HepG2 (cell line): Measurements from ENCODE around the gene GSK3A. TPM values are rescaled to one million over a fixed set of nuclear protein-coding genes. Genes with fewer than 3 reads are reported as not detected.

ENCODE experiments used
- CEBPG ChIP-seq: IDR thresholded peaks from 2 replicates; pipeline ENCODE4 v1.6.1; 2016
- CEBPZ ChIP-seq: IDR thresholded peaks from 2 replicates; pipeline ENCODE4 v1.6.1; 2012; ENCODE audit warnings: low read length, improper control_type of control experiment
- FOXP4 ChIP-seq: sonication (generic); formaldehyde crosslinking; IDR thresholded peaks from 2 replicates; pipeline ENCODE4 v1.4.0; 2020; ENCODE audit warnings: missing genetic modification reagents
- HNRNPLL ChIP-seq: fragments of 200-400 bp; formaldehyde crosslinking; IDR thresholded peaks from 2 replicates; pipeline ENCODE4 v1.6.1; 2017; ENCODE audit warnings: mild to moderate bottlenecking, low read depth, low read length; ENCODE audit not compliant: poor library complexity, severe bottlenecking
- IRX3 ChIP-seq: sonication (generic); formaldehyde crosslinking; IDR thresholded peaks from 2 replicates; pipeline ENCODE4 v1.8.1; 2023; ENCODE audit warnings: mild to moderate bottlenecking, low read depth, missing genetic modification reagents, borderline replicate concordance
- KMT2A ChIP-seq: sonication (generic); formaldehyde crosslinking; IDR thresholded peaks from 2 replicates; pipeline ENCODE4 v1.4.0; 2020; ENCODE audit warnings: missing genetic modification reagents
- REXO4 ChIP-seq: sonication (generic); formaldehyde crosslinking; IDR thresholded peaks from 2 replicates; pipeline ENCODE4 v1.8.0; 2022; ENCODE audit warnings: missing genetic modification reagents, mild to moderate bottlenecking, borderline replicate concordance
- TAF1 ChIP-seq: sonication (generic); formaldehyde crosslinking; IDR thresholded peaks from 2 replicates; pipeline ENCODE4 v1.4.0; 2020; ENCODE audit warnings: missing genetic modification reagents
- TBL1XR1 ChIP-seq: fragments of 150-350 bp; IDR thresholded peaks from 2 replicates; pipeline ENCODE4 v1.6.1; 2014; ENCODE audit warnings: borderline replicate concordance, low read length; ENCODE audit not compliant: partially characterized antibody
- THAP8 ChIP-seq: sonication (generic); formaldehyde crosslinking; IDR thresholded peaks from 2 replicates; pipeline ENCODE4 v1.5.1; 2020; ENCODE audit warnings: missing genetic modification reagents, mild to moderate bottlenecking, borderline replicate concordance
- ZBTB34 ChIP-seq: sonication (generic); formaldehyde crosslinking; IDR thresholded peaks from 2 replicates; pipeline ENCODE4 v1.8.0; 2022; ENCODE audit warnings: mild to moderate bottlenecking, missing genetic modification reagents
- ZFP37 ChIP-seq: sonication (generic); formaldehyde crosslinking; IDR thresholded peaks from 2 replicates; pipeline ENCODE4 v1.4.0; 2020; ENCODE audit warnings: missing genetic modification reagents, borderline replicate concordance
- ZNF18 ChIP-seq: sonication (generic); formaldehyde crosslinking; IDR thresholded peaks from 2 replicates; pipeline ENCODE4 v1.8.0; 2022; ENCODE audit warnings: mild to moderate bottlenecking, missing genetic modification reagents; ENCODE audit not compliant: insufficient replicate concordance
- ZNF510 ChIP-seq: sonication (generic); formaldehyde crosslinking; IDR thresholded peaks from 2 replicates; pipeline ENCODE4 v1.4.0; 2020; ENCODE audit warnings: low read depth, mild to moderate bottlenecking, missing genetic modification reagents
- ZNF614 ChIP-seq: IDR thresholded peaks from 2 replicates; pipeline ENCODE4 v1.6.1; 2018; ENCODE audit warnings: missing biosample characterization, missing genetic modification reagents, inconsistent platforms, borderline replicate concordance
- ZNF850 ChIP-seq: sonication (generic); formaldehyde crosslinking; conservative IDR thresholded peaks from 2 replicates; pipeline ENCODE4 v1.9.0; 2021; ENCODE audit warnings: mild to moderate bottlenecking, missing genetic modification reagents
- polyA plus RNA-seq, 8 experiments: library from polyadenylated mRNA; depleted of rRNA in 3 of 8; stranded (reverse) in 7 of 8; unstranded in 1 of 8; fragments of >200 nt; fragmentation: Illumina TruSeq in 4 of 8; extraction: Trizol in 4 of 8; gene quantifications; 2 replicates each; pipeline versions ENCODE4 v1.2.1 to v1.2.3, GENCODE V29; 2011 to 2016; ENCODE audit warnings: low read depth in 4 of 8, missing spikeins in 1 of 8, mixed read lengths in 1 of 8; ENCODE audit not compliant: insufficient read depth in 1 of 8
- total RNA-seq, 5 experiments: library from RNA; depleted of rRNA; stranded (reverse); fragments of >200 nt; fragmentation: Illumina TruSeq; extraction: Trizol; gene quantifications; 2 replicates each; pipeline ENCODE4 v1.2.3, GENCODE V29; 2016; ENCODE audit warnings: low read depth in 1 of 5

GSK3A gene
- total and polyA plus RNA-seq, 2 of the 13 experiments (the other 11 are each of a cell fraction or from before 2014, with no cell fraction given): 16.9 to 52.5 TPM

GRCh38 chr19:42254850-42255765 is 12.7 kb upstream of the GSK3A start, which contains the start of gene ERF (continued):
- TF ChIP-seq CEBPZ (no peak), HNRNPLL (no peak), ZNF614 (CRISPR knock-in tag) (no peak), IRX3 (CRISPR knock-in tag) (0 out of 2 replicates have a peak, but pooled peaks have one; percentile 48), ZBTB34 (CRISPR knock-in tag) (no peak), ZNF850 (no peak), ZFP37 (CRISPR knock-in tag) (no peak), FOXP4 (no peak), TAF1 (peak; percentile 46; the same call in 1 of the 2 replicates), CEBPG (CRISPR knock-in tag) (no peak), TBL1XR1 (peak; percentile 27), ZNF18 (CRISPR knock-in tag) (no peak), KMT2A (CRISPR knock-in tag) (no peak), THAP8 (CRISPR knock-in tag) (no peak), REXO4 (CRISPR knock-in tag) (no peak), ZNF510 (no peak)
